Skeletal muscle tissue (tissue), 4 donors: ENCODE measurements around the gene CARD9. TPM values are rescaled to one million over a fixed set of nuclear protein-coding genes. Genes with fewer than 3 reads are reported as not detected.
"Not testable (repeated sequence)": the region's sequence is repeated elsewhere in the genome, so short reads cannot be mapped to it uniquely, and the experiment has no call there.

ENCODE experiments used
- H3K27ac ChIP-seq: one replicate; pipeline ENCODE4 v1.7.0; 2013; ENCODE audit warnings: mild to moderate bottlenecking, low read depth, low read length, inconsistent platforms
- H3K27me3 ChIP-seq, 3 donors: one replicate each; pipeline ENCODE4 v1.7.0; 2013; ENCODE audit warnings: low read length in 3 of 3; ENCODE audit not compliant: control insufficient read depth in 3 of 3, insufficient read depth in 3 of 3
- H3K36me3 ChIP-seq, 3 donors: one replicate each; pipeline ENCODE4 v1.7.0; 2013; ENCODE audit warnings: low read length in 3 of 3; ENCODE audit not compliant: control insufficient read depth in 3 of 3, insufficient read depth in 3 of 3
- H3K4me1 ChIP-seq, 3 donors: one replicate each; pipeline ENCODE4 v1.7.0; 2013; ENCODE audit warnings: low read length in 3 of 3, mild to moderate bottlenecking in 3 of 3; ENCODE audit not compliant: control insufficient read depth in 3 of 3, insufficient read depth in 3 of 3
- H3K4me3 ChIP-seq, 3 donors: one replicate each; pipeline ENCODE4 v1.7.0; 2013; ENCODE audit warnings: low read length in 3 of 3
- H3K9ac ChIP-seq, 3 donors: one replicate each; pipeline ENCODE4 v1.7.0; 2013; ENCODE audit warnings: low read length in 3 of 3, mild to moderate bottlenecking in 3 of 3, moderate library complexity in 2 of 3, low read depth in 1 of 3
- H3K9me3 ChIP-seq, 3 donors: one replicate each; pipeline ENCODE4 v1.7.0; 2013; ENCODE audit warnings: low read length in 3 of 3; ENCODE audit not compliant: control insufficient read depth in 3 of 3
- total RNA-seq: library from RNA; depleted of rRNA; stranded (reverse); fragments of >200 nt; gene quantifications from one replicate; pipeline ENCODE4 v1.2.3, GENCODE V29; 2014
- donor health status: Osteomylitis.

Gene CARD9
- total RNA-seq, 1 donor from 2014 or later, result 1.0 TPM

GRCh38 chr9:136351868-136352267, 21.6 kb downstream of the CARD9 start:
- not testable (repeated sequence) for H3K4me3 ChIP-seq, H3K27ac ChIP-seq, H3K9ac ChIP-seq, H3K9me3 ChIP-seq, H3K36me3 ChIP-seq, H3K4me1 ChIP-seq
- peaks cover 14 to 22% (median 15%) of the 10 kb centered on the region in 3 donors for H3K27me3 ChIP-seq

GRCh38 chr9:136351252-136351800, 22.1 kb downstream of the CARD9 start:
- peaks cover 18 to 27% (median 19%) of the 10 kb centered on the region in 3 donors for H3K27me3 ChIP-seq
- H3K27ac ChIP-seq, result no peak overlapping the region
- no peaks in the 10 kb centered on the region for H3K36me3 ChIP-seq
- H3K9ac ChIP-seq, result no peak overlapping the region
- H3K4me3 ChIP-seq, result no peak overlapping the region
- H3K9me3 ChIP-seq, result no peaks in the 10 kb centered on the region
- H3K4me1 ChIP-seq, result peaks cover 0 to 9% (median 4%) of the 10 kb centered on the region in 3 donors

- no peak overlapping the region for H3K4me3 ChIP-seq
- H3K9me3 ChIP-seq, result no peaks in the 10 kb centered on the region
- peaks cover 23 to 45% (median 32%) of the 10 kb centered on the region in 3 donors for H3K27me3 ChIP-seq
- peaks cover 2 to 8% (median 6%) of the 10 kb centered on the region in 3 donors for H3K4me1 ChIP-seq
- no peak overlapping the region for H3K9ac ChIP-seq
- no peak overlapping the region for H3K27ac ChIP-seq
- H3K36me3 ChIP-seq, result no peaks in the 10 kb centered on the region
These were observed 23.9 kb downstream of the CARD9 start for GRCh38 chr9:136349546-136349945.

- no peak overlapping the region for H3K27ac ChIP-seq
- H3K9ac ChIP-seq, result no peak overlapping the region
- H3K27me3 ChIP-seq, result peaks cover 29 to 49% (median 32%) of the 10 kb centered on the region in 3 donors
- H3K4me3 ChIP-seq, result no peak overlapping the region
- peaks cover 2 to 7% (median 6%) of the 10 kb centered on the region in 3 donors for H3K4me1 ChIP-seq
- H3K36me3 ChIP-seq, result no peaks in the 10 kb centered on the region
- H3K9me3 ChIP-seq, result no peaks in the 10 kb centered on the region
These were observed 24.8 kb downstream of the CARD9 start for GRCh38 chr9:136348691-136349090.

- H3K9me3 ChIP-seq, result no peaks in the 10 kb centered on the region
- peaks cover 32 to 56% (median 35%) of the 10 kb centered on the region in 3 donors for H3K27me3 ChIP-seq
- H3K9ac ChIP-seq, result no peak overlapping the region
- peaks cover 2 to 7% (median 6%) of the 10 kb centered on the region in 3 donors for H3K4me1 ChIP-seq
- no peak overlapping the region for H3K4me3 ChIP-seq
- no peak overlapping the region for H3K27ac ChIP-seq
- no peaks in the 10 kb centered on the region for H3K36me3 ChIP-seq
These were observed 25.8 kb downstream of the CARD9 start for GRCh38 chr9:136347472-136348256.

- H3K27me3 ChIP-seq, result peaks cover 32 to 60% (median 40%) of the 10 kb centered on the region in 3 donors
- H3K36me3 ChIP-seq, result no peaks in the 10 kb centered on the region
- no peak overlapping the region for H3K27ac ChIP-seq
- no peak overlapping the region for H3K9ac ChIP-seq
- no peaks in the 10 kb centered on the region for H3K9me3 ChIP-seq
- no peak overlapping the region for H3K4me3 ChIP-seq
- H3K4me1 ChIP-seq, result peaks cover 2 to 10% (median 7%) of the 10 kb centered on the region in 3 donors
These were observed 26.5 kb downstream of the CARD9 start for GRCh38 chr9:136346927-136347465.

GRCh38 chr9:136346157-136346481, 27.4 kb downstream of the CARD9 start:
- H3K36me3 ChIP-seq, result no peaks in the 10 kb centered on the region
- H3K9me3 ChIP-seq, result no peaks in the 10 kb centered on the region
- no peak overlapping the region for H3K4me3 ChIP-seq
- no peak overlapping the region for H3K27ac ChIP-seq
- H3K27me3 ChIP-seq, result peaks cover 27 to 64% (median 44%) of the 10 kb centered on the region in 3 donors
- peaks cover 2 to 17% (median 7%) of the 10 kb centered on the region in 3 donors for H3K4me1 ChIP-seq
- peak overlapping the region in 1 of 3 donors; percentile 8 for H3K9ac ChIP-seq

- Histone ChIP-seq H3K9me3 (no peaks in the 10 kb centered on the region), H3K4me3 (no peak overlapping the region), H3K27me3 (peaks cover 25 to 66% (median 47%) of the 10 kb centered on the region in 3 donors), H3K36me3 (no peaks in the 10 kb centered on the region), H3K27ac (no peak overlapping the region), H3K9ac (peak overlapping the region in 2 of 3 donors; percentile 33), H3K4me1 (peaks cover 2 to 17% (median 7%) of the 10 kb centered on the region in 3 donors)
These were observed 27.9 kb downstream of the CARD9 start for GRCh38 chr9:136345281-136346156.

- Histone ChIP-seq H3K9me3 (no peaks in the 10 kb centered on the region), H3K4me3 (no peak overlapping the region), H3K4me1 (peaks cover 2 to 17% (median 7%) of the 10 kb centered on the region in 3 donors), H3K9ac (no peak overlapping the region), H3K27ac (no peak overlapping the region), H3K36me3 (no peaks in the 10 kb centered on the region), H3K27me3 (peaks cover 25 to 62% (median 47%) of the 10 kb centered on the region in 3 donors)
These were observed 28.8 kb downstream of the CARD9 start for GRCh38 chr9:136344544-136345280.
